Neutrophil (primary cell): ENCODE measurements around the gene NHERF2.

Experiments
- H3K27ac ChIP-seq: fragments of 200-600 bp; sonication (generic); 2 replicates; pipeline ENCODE4 v1.5.1; 2016; ENCODE audit warnings: mild to moderate bottlenecking, moderate library complexity
- H3K27me3 ChIP-seq: fragments of 200-600 bp; sonication (generic); 2 replicates; pipeline ENCODE4 v1.6.0; 2016; ENCODE audit warnings: mild to moderate bottlenecking
- H3K36me3 ChIP-seq: fragments of 200-600 bp; sonication (generic); 2 replicates; pipeline ENCODE4 v1.5.1; 2017
- H3K4me1 ChIP-seq, 2 experiments: fragments of 200-600 bp in 1 of 2; sonication (generic) in 1 of 2; 1 replicate in 1 of 2; 2 replicates in 1 of 2; pipeline versions ENCODE4 v1.5.1 to v1.6.1; 2013 to 2016; ENCODE audit warnings: low read depth in 1 of 2, low read length in 1 of 2, mild to moderate bottlenecking in 1 of 2, moderate library complexity in 1 of 2; ENCODE audit not compliant: control insufficient read depth in 1 of 2, insufficient read depth in 1 of 2
- H3K4me3 ChIP-seq, 2 experiments: fragments of 200-600 bp in 1 of 2; sonication (generic) in 1 of 2; 1 replicate in 1 of 2; 2 replicates in 1 of 2; pipeline ENCODE4 v1.5.1; 2013 to 2016; ENCODE audit warnings: low read depth in 1 of 2, low read length in 1 of 2, mild to moderate bottlenecking in 1 of 2, moderate library complexity in 1 of 2
- H3K9me3 ChIP-seq: fragments of 200-600 bp; sonication (generic); 2 replicates; pipeline ENCODE4 v1.5.1; 2016
- CTCF ChIP-seq: fragments of 200-600 bp; sonication (generic); IDR thresholded peaks from 2 replicates; pipeline ENCODE4 v1.5.1; 2016; ENCODE audit warnings: antibody characterized with exemption

The NHERF2 gene

GRCh38 chr16:2053897-2054296 is 27.2 kb downstream of the NHERF2 start:
- H3K9me3 ChIP-seq, result no peaks in the 10 kb centered on the region
- H3K4me3 ChIP-seq, result no peak overlapping the region
- H3K4me1 ChIP-seq, result peaks cover 0 to 2% of the 10 kb centered on the region in 2 experiments
- H3K36me3 ChIP-seq, result peaks cover 86% of the 10 kb centered on the region
- TF ChIP-seq CTCF, result no peak
- H3K27ac ChIP-seq, result no peak overlapping the region
- no peaks in the 10 kb centered on the region for H3K27me3 ChIP-seq

- Histone ChIP-seq H3K9me3 (no peaks in the 10 kb centered on the region), H3K36me3 (peaks cover 90% of the 10 kb centered on the region), H3K4me1 (no peaks in the 10 kb centered on the region), H3K4me3 (no peak overlapping the region), H3K27ac (no peak overlapping the region), H3K27me3 (no peaks in the 10 kb centered on the region)
- TF ChIP-seq CTCF, result no peak
These were observed 28.0 kb downstream of the NHERF2 start for GRCh38 chr16:2054543-2055245.

GRCh38 chr16:2056077-2056476 is 29.4 kb downstream of the NHERF2 start:
- TF ChIP-seq CTCF, result no peak

GRCh38 chr16:2056681-2057407 is 30.1 kb downstream of the NHERF2 start:
- no peak overlapping the region for H3K27ac ChIP-seq
- no peaks in the 10 kb centered on the region for H3K9me3 ChIP-seq
- H3K27me3 ChIP-seq, result no peaks in the 10 kb centered on the region
- no peaks in the 10 kb centered on the region for H3K4me1 ChIP-seq
- H3K4me3 ChIP-seq, result no peak overlapping the region
- peaks cover 93% of the 10 kb centered on the region for H3K36me3 ChIP-seq
- no peak for TF ChIP-seq CTCF

More at GRCh38 chr16:2056077-2056476, 29.4 kb downstream of the NHERF2 start:
- Histone ChIP-seq H3K27me3 (no peaks in the 10 kb centered on the region), H3K36me3 (peaks cover 93% of the 10 kb centered on the region), H3K4me3 (no peak overlapping the region), H3K4me1 (no peaks in the 10 kb centered on the region), H3K27ac (no peak overlapping the region), H3K9me3 (no peaks in the 10 kb centered on the region)

- no peak for TF ChIP-seq CTCF
These were observed 30.7 kb downstream of the NHERF2 start for GRCh38 chr16:2057438-2057837.

More at GRCh38 chr16:2057438-2057837, 30.7 kb downstream of the NHERF2 start:
- H3K27ac ChIP-seq, result no peak overlapping the region
- no peaks in the 10 kb centered on the region for H3K4me1 ChIP-seq
- no peak overlapping the region for H3K4me3 ChIP-seq
- H3K36me3 ChIP-seq, result peaks cover 93% of the 10 kb centered on the region
- no peaks in the 10 kb centered on the region for H3K27me3 ChIP-seq
- no peaks in the 10 kb centered on the region for H3K9me3 ChIP-seq
